ENCODE measurements around the gene LRRC56. TPM values are rescaled to one million over a fixed set of nuclear protein-coding genes. Genes with fewer than 3 reads are reported as not detected.

LRRC56 gene
- total and polyA plus RNA-seq, 2 of the 13 experiments (the other 11 are each of a cell fraction or from before 2014, with no cell fraction given), result 0.11 to 0.29 TPM

- no peak for TF ChIP-seq CHCHD3 (CRISPR knock-in tag; IDR thresholded peaks at IDR 0.05)
- TF ChIP-seq POLR2A (IDR thresholded peaks at IDR 0.05; ENCODE audit: insufficient read depth in 1 of 2, low read depth in 2 of 2, low read length in 2 of 2), result peak in 1 of 2 experiments; percentile 25; a peak in 1 of 4 replicates
- no peak for TF ChIP-seq POGK (CRISPR knock-in tag; conservative IDR thresholded peaks at IDR 0.05)
- no peak for TF ChIP-seq ZNF225 (CRISPR knock-in tag; IDR thresholded peaks at IDR 0.05)
- no peak for TF ChIP-seq ZNF773 (CRISPR knock-in tag; IDR thresholded peaks at IDR 0.05; ENCODE audit: borderline replicate concordance)
- no peak for TF ChIP-seq ZNF501 (CRISPR knock-in tag; IDR thresholded peaks at IDR 0.05)
- no peak for TF ChIP-seq CREM (IDR thresholded peaks at IDR 0.05)
- no peak for TF ChIP-seq CREM (CRISPR knock-in tag; IDR thresholded peaks at IDR 0.05)
- no peak for TF ChIP-seq ZNF280D (CRISPR knock-in tag; IDR thresholded peaks at IDR 0.05)
- TF ChIP-seq NR0B2 (CRISPR knock-in tag; IDR thresholded peaks at IDR 0.05), result no peak
- TF ChIP-seq ZFP82 (CRISPR knock-in tag; IDR thresholded peaks at IDR 0.05; ENCODE audit: borderline replicate concordance), result no peak
- TF ChIP-seq ZBTB14 (CRISPR knock-in tag; IDR thresholded peaks at IDR 0.05), result no peak
- peak; percentile 90 for TF ChIP-seq AGO2 (optimal IDR thresholded peaks at IDR 0.05; ENCODE audit: low read depth, low read length)
Measured at GRCh38 chr11:492427-493226, 44.7 kb upstream of the LRRC56 start (continued).
